Tibial nerve (tissue), 4 donors: ENCODE measurements around the gene MS4A3. TPM values are rescaled to one million over a fixed set of nuclear protein-coding genes. Genes with fewer than 3 reads are reported as not detected.
"Not testable (repeated sequence)": the region's sequence is repeated elsewhere in the genome, so short reads cannot be mapped to it uniquely, and the experiment has no call there.

Experiments used
- DNase-seq, 2 donors: peaks; one replicate each; pipeline ENCODE4 v3.0.0-alpha.2; 2019; ENCODE audit warnings: low spot score in 2 of 2
- H3K27ac ChIP-seq, 4 donors: fragments of 200-600 bp; sonication (generic) in 3 of 4; one replicate each; pipeline ENCODE4 v1.5.1; 2017 to 2019; ENCODE audit warnings: mild to moderate bottlenecking in 1 of 4
- H3K27me3 ChIP-seq, 2 donors: fragments of 200-600 bp; sonication (generic) in 1 of 2; one replicate each; pipeline versions ENCODE4 v1.5.1 to v1.6.0; 2017 to 2019
- H3K36me3 ChIP-seq, 3 donors: fragments of 200-600 bp; sonication (generic); one replicate each; pipeline ENCODE4 v1.5.1; 2018 to 2019
- H3K4me1 ChIP-seq, 4 donors: fragments of 200-600 bp; sonication (generic) in 3 of 4; one replicate each; pipeline ENCODE4 v1.5.1; 2017 to 2019
- H3K4me3 ChIP-seq, 4 donors: fragments of 200-600 bp; sonication (generic) in 3 of 4; one replicate each; pipeline ENCODE4 v1.5.1; 2017 to 2019; ENCODE audit warnings: mild to moderate bottlenecking in 1 of 4, moderate library complexity in 1 of 4
- H3K9me3 ChIP-seq, 4 donors: fragments of 200-600 bp; sonication (generic) in 3 of 4; one replicate each; pipeline ENCODE4 v1.5.1; 2017 to 2019
- CTCF ChIP-seq, 5 experiments: fragments of 200-600 bp in 3 of 5; fragments of 450-650 bp in 2 of 5; sonication (generic) in 3 of 5; IDR thresholded peaks; one replicate each; pipeline ENCODE4 v1.5.1; 2016 to 2019; ENCODE audit warnings: antibody characterized with exemption in 5 of 5, mild to moderate bottlenecking in 3 of 5, moderate library complexity in 2 of 5
- EP300 ChIP-seq, 2 donors: sonication (generic); formaldehyde crosslinking; IDR thresholded peaks; one replicate each; pipeline ENCODE4 v1.6.1; 2017; ENCODE audit warnings: antibody characterized with exemption in 2 of 2, mild to moderate bottlenecking in 1 of 2
- POLR2A ChIP-seq, 2 donors: fragments of 450-650 bp; IDR thresholded peaks; one replicate each; pipeline ENCODE4 v1.6.1; 2017; ENCODE audit warnings: antibody characterized with exemption in 2 of 2, mild to moderate bottlenecking in 2 of 2, moderate library complexity in 2 of 2
- WGBS, 2 donors: methylation state at CpG; one replicate each; pipeline ENCODE4 v1.1.5; 2018; 5-methylcytosine and 5-hydroxymethylcytosine counted together
- total RNA-seq, 4 donors: library from RNA; depleted of rRNA; stranded (reverse); fragments of >200 nt; gene quantifications; one replicate each; pipeline ENCODE4 v1.1.0, GENCODE V29; 2016

Gene MS4A3
- total RNA-seq, 4 donors from 2014 or later, result not detected

- H3K9me3 ChIP-seq, result no peaks in the 10 kb centered on the region
- no peaks in the 10 kb centered on the region for H3K27me3 ChIP-seq
- TF ChIP-seq EP300 (IDR thresholded peaks at IDR 0.05) (no peak), POLR2A (IDR thresholded peaks at IDR 0.05) (no peak), CTCF (IDR thresholded peaks at IDR 0.05) (no peak)
- DNase-seq, result no peak
- H3K4me1 ChIP-seq, result no peaks in the 10 kb centered on the region
- H3K27ac ChIP-seq, result no peak within 1 kb of the TSS
- H3K4me3 ChIP-seq, result no peak within 1 kb of the TSS
- H3K36me3 ChIP-seq, result no peaks in the 10 kb centered on the region
- WGBS, 2 donors, result 84% methylated on average over 8 of the region's 8 CpGs
Observed at GRCh38 chr11:60040109-60040508, 16.4 kb upstream of the MS4A3 start, which contains the start of gene OOSP2. OOSP2 (plus strand) TSS chr11:60040409; CDS start chr11:60040460, 51 bp downstream.

- not testable (repeated sequence) for H3K4me1 ChIP-seq, H3K4me3 ChIP-seq, H3K9me3 ChIP-seq, H3K36me3 ChIP-seq, H3K27me3 ChIP-seq, H3K27ac ChIP-seq, DNase-seq
Observed at GRCh38 chr11:60050422-60050821, 6.0 kb upstream of the MS4A3 start.

GRCh38 chr11:60050839-60051238, 5.6 kb upstream of the MS4A3 start:
- not testable (repeated sequence) for H3K4me1 ChIP-seq, H3K4me3 ChIP-seq, H3K36me3 ChIP-seq, H3K9me3 ChIP-seq, H3K27me3 ChIP-seq, DNase-seq, H3K27ac ChIP-seq
- WGBS, 2 donors, result 49 to 76% methylated on average over 3 of the region's 3 CpGs

- no peak overlapping the region for H3K27ac ChIP-seq
- no peak overlapping the region for H3K4me3 ChIP-seq
- no peaks in the 10 kb centered on the region for H3K27me3 ChIP-seq
- no peak for DNase-seq
- TF ChIP-seq CTCF (IDR thresholded peaks at IDR 0.05) (no peak), EP300 (IDR thresholded peaks at IDR 0.05) (no peak), POLR2A (IDR thresholded peaks at IDR 0.05) (no peak)
- H3K9me3 ChIP-seq, result peaks cover 0 to 2% (median 0%) of the 10 kb centered on the region in 4 donors
- no peaks in the 10 kb centered on the region for H3K4me1 ChIP-seq
- no peaks in the 10 kb centered on the region for H3K36me3 ChIP-seq
- WGBS, 2 donors, result 83 to 89% methylated on average over 3 of the region's 3 CpGs
Observed at GRCh38 chr11:60059052-60059451, 2.6 kb downstream of the MS4A3 start.

GRCh38 chr11:60059521-60060240, 3.2 kb downstream of the MS4A3 start:
- no peak for TF ChIP-seq CTCF (IDR thresholded peaks at IDR 0.05)
- no peak for TF ChIP-seq EP300 (IDR thresholded peaks at IDR 0.05)
- TF ChIP-seq POLR2A (IDR thresholded peaks at IDR 0.05), result no peak
- Histone ChIP-seq H3K27ac (no peak overlapping the region), H3K36me3 (no peaks in the 10 kb centered on the region), H3K27me3 (no peaks in the 10 kb centered on the region), H3K4me1 (no peaks in the 10 kb centered on the region), H3K9me3 (peaks cover 0 to 2% (median 0%) of the 10 kb centered on the region in 4 donors), H3K4me3 (no peak overlapping the region)
- no peak for DNase-seq
- WGBS, 2 donors, result 95 to 97% methylated on average over 4 of the region's 4 CpGs

- Histone ChIP-seq H3K9me3 (peaks cover 0 to 2% (median 0%) of the 10 kb centered on the region in 4 donors), H3K36me3 (no peaks in the 10 kb centered on the region), H3K4me1 (no peaks in the 10 kb centered on the region), H3K27me3 (no peaks in the 10 kb centered on the region), H3K27ac (no peak overlapping the region), H3K4me3 (no peak overlapping the region)
- TF ChIP-seq CTCF (IDR thresholded peaks at IDR 0.05) (no peak), POLR2A (IDR thresholded peaks at IDR 0.05) (no peak), EP300 (IDR thresholded peaks at IDR 0.05) (no peak)
- DNase-seq, result no peak
- WGBS, 2 donors, result 22 to 60% methylated on average over 1 of the region's 1 CpG
Observed at GRCh38 chr11:60064111-60064510, 7.6 kb downstream of the MS4A3 start.
